HG03025 (cell line): ENCODE data around the gene MCTP1.
"Not testable (repeated sequence)": the region's sequence is repeated elsewhere in the genome, so short reads cannot be mapped to it uniquely, and the experiment has no call there.

Experiments used
- ATAC-seq: cut with Tn5 transposase; IDR thresholded peaks from one replicate; pipeline ENCODE4 v1.9.1; 2021; ENCODE audit warnings: mild to moderate bottlenecking, moderate library complexity; ENCODE audit not compliant: unreplicated experiment, low FRiP score

MCTP1 gene

DNA sequence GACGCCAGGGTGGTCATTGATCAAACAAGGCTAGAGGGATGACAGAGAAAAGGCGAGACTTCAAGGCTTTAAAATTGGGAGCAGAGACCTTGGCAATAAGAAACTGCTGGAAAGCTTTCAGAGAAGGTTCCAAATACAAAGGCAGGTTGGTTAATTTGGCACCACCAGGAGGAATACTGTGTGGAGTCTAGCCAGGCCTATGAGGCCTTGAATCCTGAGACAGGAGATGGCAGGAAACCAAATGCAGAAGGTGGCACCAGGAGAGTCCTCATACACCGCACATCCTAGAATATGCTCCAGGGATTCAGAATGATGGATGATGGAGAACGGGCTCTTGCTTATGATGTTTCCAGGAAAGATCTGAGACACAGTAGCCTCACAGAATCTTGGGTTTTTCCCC lies 90.0 kb downstream of the MCTP1 start:
- no peak for ATAC-seq

- peak; percentile 85 for ATAC-seq
These were observed 93.6 kb downstream of the MCTP1 start for GRCh38 chr5:95191330-95191729.

- ATAC-seq: no peak
These were observed 100.0 kb downstream of the MCTP1 start for GRCh38 chr5:95184924-95185323.

DNA sequence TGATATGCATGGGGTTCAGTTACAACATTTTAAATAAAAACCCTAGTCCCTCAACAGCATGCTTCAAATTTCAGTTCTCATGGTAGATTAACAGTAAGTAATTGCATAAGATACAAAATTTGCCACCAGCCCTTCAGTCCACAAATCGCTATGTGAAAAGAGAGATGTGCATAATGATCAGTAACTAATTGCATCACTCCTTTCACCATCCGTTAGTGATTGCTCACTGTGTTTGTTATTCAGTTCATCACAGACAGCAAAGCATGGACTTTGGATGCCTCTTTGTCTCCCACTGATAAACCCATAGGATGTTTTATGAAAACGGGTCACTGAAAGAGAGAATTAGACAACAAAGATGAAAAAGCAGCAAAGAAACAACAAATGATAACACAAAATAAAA lies 103.2 kb downstream of the MCTP1 start:
- ATAC-seq: no peak

DNA sequence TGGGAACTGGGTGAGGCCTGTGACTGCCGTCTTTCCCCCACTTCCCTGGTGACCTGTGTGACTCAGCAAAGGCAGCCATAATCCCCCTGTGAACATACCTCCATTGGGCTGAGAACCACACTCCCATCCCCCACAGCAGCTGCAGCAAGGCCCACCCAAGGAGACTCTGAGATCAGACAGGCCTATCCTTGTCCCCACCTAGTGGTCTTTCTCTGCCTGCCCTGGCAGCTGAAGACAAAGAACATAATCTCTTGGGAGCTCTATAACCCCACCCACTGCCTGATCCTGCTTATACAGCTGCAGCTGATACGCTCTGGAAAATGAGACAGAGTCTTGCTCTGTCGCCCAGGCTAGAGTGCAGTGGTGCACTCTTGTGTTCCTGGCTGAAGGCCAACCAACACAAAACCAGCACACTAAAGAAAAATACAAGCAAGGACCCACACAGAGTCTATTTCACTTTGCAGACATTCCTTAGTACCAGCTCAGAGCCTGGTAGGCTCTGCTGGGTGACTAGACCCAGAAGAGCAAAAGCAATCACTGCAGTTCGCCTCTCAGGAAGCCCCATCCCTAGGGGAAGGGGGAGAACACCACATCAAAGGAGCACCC lies 106.7 kb downstream of the MCTP1 start:
- ATAC-seq: no peak

DNA sequence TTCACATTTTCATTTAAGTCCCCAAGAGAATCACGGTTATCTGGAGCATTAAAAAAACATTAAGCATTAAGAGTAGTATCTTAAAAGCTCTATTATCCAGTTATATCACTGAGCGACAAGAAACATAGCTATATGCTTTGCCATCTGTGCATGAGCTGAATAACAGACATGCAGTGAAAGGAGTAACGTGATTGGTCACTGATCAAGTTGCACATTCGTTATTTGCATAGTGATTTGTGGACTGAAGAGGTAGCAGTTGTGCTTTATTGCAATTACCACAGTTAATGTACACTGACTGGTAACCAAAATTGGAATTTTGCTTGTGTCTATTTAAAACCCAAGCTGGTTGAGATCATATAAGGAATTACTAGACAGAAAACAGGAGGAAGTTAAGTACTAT lies 107.4 kb downstream of the MCTP1 start:
- ATAC-seq: no peak

GRCh38 chr5:95175106-95175505 lies 109.8 kb downstream of the MCTP1 start:
- no peak for ATAC-seq

GRCh38 chr5:95172659-95173058 lies 112.2 kb downstream of the MCTP1 start:
- ATAC-seq: no peak

DNA sequence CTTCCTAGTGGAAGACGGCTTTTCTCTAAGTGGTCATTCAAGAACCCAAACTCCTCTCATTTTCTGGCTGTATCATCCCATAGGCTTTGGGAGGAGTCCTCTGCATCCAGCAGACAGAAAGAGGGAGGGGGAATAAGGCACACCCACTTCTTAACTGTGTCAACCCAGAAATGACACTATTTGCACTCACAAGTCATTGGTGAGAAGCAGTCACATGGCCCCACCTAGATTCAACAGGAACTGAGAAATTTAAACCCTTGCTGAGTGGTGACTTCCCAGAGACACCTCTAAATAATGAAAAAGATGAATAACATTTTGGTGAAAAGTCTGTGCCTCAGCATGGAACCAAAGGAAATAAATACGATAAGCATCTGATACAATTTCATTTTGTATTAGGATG lies 120.0 kb downstream of the MCTP1 start:
- ATAC-seq: no peak

DNA sequence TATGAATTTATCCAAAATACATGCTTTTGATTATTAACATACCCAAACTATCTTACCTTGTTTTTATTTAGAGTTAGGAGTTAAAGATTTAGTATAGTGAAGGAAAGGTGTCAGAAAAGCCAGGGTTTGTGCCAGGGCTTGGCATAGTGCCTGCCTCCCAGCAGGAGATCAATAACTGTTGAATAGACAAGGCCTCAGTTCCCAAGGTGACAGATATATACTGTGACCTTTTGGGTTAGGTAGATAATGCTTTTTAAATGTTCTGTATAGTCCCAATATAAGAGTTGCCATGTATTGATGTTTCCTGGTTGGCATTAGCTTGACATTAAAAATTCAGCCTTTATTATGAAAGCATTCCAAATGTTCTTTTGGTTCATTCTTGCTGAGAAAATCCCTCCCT lies 121.8 kb downstream of the MCTP1 start:
- ATAC-seq: no peak

DNA sequence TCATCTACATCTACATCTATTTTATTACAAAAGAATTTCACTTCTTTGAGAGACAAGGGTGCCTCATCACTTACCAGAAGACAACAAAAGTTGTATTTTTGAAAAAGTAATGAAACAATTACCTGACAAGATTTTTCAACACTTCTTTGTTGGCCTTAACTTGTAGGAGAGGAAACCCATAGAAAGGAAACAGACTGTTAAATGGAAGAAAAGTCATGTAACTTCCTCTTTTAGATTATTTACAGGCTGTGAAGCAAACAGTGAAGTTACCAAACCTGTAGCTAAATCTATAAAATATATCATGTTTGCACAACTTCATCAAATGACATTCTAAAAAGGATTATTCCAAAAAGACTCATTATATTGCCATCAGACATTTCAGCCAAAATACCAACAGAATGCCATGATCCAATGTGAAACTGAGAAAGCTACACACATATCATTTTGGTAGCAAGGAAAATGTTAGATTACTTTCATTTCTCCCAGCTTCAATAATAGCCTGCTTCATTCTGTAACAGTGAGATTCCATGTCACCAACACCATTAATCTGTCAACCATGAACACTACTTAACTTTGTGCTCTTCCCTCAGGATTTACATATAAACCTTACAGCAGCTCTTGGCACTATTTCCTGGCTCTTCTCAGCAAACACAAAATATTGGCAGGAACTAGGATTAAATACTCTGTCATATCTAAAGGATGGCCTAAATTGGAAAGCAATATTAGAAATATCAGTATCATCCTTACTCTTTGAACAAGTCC lies 122.5 kb downstream of the MCTP1 start:
- no peak for ATAC-seq

GRCh38 chr5:95159603-95160002 lies 125.3 kb downstream of the MCTP1 start:
- ATAC-seq: no peak

GRCh38 chr5:95155888-95156287 lies 129.0 kb downstream of the MCTP1 start:
- no peak for ATAC-seq

GRCh38 chr5:95153511-95153910 lies 131.4 kb downstream of the MCTP1 start:
- ATAC-seq: no peak

DNA sequence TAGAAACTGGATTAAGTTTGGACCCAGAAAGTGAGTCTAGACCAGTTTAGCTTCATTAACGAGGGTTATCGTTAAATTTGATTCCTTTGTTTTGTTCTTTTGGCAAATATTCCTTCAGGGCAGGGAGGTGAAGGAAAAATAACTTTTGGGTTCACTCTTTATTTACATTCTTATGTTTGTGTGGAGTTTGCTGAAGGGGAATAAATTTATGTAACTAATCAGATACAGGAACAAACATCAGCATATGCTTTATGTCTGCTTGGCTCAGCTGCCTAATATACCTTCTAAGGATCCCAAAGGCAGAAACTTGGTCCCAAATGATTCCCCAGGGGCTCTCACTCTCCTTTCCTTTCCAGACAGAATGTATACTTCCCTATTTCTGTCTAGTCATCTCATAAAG lies 132.4 kb downstream of the MCTP1 start:
- no peak for ATAC-seq

DNA sequence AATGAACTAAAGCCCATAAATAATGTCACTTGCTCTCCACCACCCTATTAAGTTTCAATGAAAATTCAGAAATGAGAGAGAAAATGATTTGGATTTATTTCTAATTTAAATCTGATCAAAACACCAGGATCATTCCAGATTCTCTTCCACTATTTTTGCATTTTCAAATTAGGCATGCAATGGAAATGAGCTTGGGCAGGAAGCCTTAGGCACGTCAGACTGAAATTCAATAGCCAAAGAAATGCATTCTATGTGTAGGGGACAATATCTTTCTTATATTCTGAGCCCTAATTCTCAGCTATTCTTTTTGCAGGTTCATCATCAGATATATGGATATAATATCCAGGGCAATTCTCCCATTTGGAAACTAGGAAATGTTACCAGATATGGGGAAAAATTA lies 132.8 kb downstream of the MCTP1 start:
- no peak for ATAC-seq

- no peak for ATAC-seq
These were observed 133.2 kb downstream of the MCTP1 start for GRCh38 chr5:95151694-95152093.

DNA sequence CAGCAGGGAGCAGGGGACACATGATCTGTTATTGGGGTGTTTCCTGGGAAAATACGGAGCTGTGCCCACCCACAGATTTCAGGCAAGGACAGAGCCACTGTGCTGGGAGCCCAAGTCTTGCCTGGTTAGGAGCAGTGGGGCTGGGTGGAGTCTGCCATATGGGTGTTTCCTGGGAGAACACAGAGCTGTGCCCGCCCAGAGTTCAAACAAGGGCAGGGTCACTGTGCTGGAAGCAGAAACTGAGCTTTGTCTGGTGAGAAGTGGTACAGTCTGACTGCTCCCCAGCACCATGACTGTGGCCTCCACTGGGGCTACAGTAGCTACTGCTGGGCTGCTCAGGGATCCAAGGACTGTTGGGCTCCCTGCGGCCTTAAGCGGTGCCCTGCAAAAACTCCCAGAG lies 135.5 kb downstream of the MCTP1 start:
- ATAC-seq: no peak

GRCh38 chr5:95148453-95148852 lies 136.4 kb downstream of the MCTP1 start:
- no peak for ATAC-seq

GRCh38 chr5:95143858-95144257 lies 141.0 kb downstream of the MCTP1 start:
- not testable (repeated sequence) for ATAC-seq

GRCh38 chr5:95142145-95142544 lies 142.7 kb downstream of the MCTP1 start:
- ATAC-seq: no peak

GRCh38 chr5:95141141-95141540 lies 143.8 kb downstream of the MCTP1 start:
- ATAC-seq: no peak
